Activated CD8-positive, alpha-beta memory T cell treated with anti-CD3 and anti-CD28 coated beads for 4 hours (primary cell): ENCODE measurements around the gene PDZD8.
"Not testable (repeated sequence)": the region's sequence is repeated elsewhere in the genome, so short reads cannot be mapped to it uniquely, and the experiment has no call there.

Experiments
- DNase-seq, 2 donors: peaks; one replicate each; pipeline ENCODE4 v3.0.0-alpha.2; 2020; ENCODE audit warnings: low read depth in 2 of 2

PDZD8 gene

GRCh38 chr10:117254774-117255735 lies 120.2 kb downstream of the PDZD8 start:
- no peak for DNase-seq

- no peak for DNase-seq
Measured at GRCh38 chr10:117254338-117254737, 120.9 kb downstream of the PDZD8 start.

GRCh38 chr10:117253908-117254307 lies 121.3 kb downstream of the PDZD8 start:
- DNase-seq = no peak

GRCh38 chr10:117250411-117250810 lies 124.8 kb downstream of the PDZD8 start:
- DNase-seq = no peak

- DNase-seq = no peak
Measured at GRCh38 chr10:117249493-117250093, 125.6 kb downstream of the PDZD8 start.

GRCh38 chr10:117248750-117249465 lies 126.3 kb downstream of the PDZD8 start:
- no peak for DNase-seq

- DNase-seq = no peak
Measured at GRCh38 chr10:117246997-117247671, 128.1 kb downstream of the PDZD8 start.

GRCh38 chr10:117242463-117242832 lies 132.8 kb downstream of the PDZD8 start:
- no peak for DNase-seq

- no peak for DNase-seq
Measured at GRCh38 chr10:117241541-117242462, 133.4 kb downstream of the PDZD8 start.

GRCh38 chr10:117240621-117241529 lies 134.4 kb downstream of the PDZD8 start, which contains the start of gene SLC18A2:
SLC18A2 (plus strand) TSS chr10:117241114; CDS start chr10:117241694, 580 bp downstream.
- no peak for DNase-seq

GRCh38 chr10:117239721-117240620 lies 135.3 kb downstream of the PDZD8 start:
- DNase-seq = no peak

GRCh38 chr10:117239051-117239450 lies 136.2 kb downstream of the PDZD8 start:
- DNase-seq = no peak

- DNase-seq = no peak
Measured at GRCh38 chr10:117237401-117237991, 137.7 kb downstream of the PDZD8 start.

- not testable (repeated sequence) for DNase-seq
Measured at GRCh38 chr10:117230107-117230506, 145.1 kb downstream of the PDZD8 start.

GRCh38 chr10:117228210-117228609 lies 147.0 kb downstream of the PDZD8 start:
- no peak for DNase-seq
